KMS-11 (cell line): ENCODE results near the gene LYZL1.

Experiments
- H2AFZ ChIP-seq: fragments of 200-600 bp; sonication (generic); 2 replicates; pipeline ENCODE4 v1.6.1; 2016; ENCODE audit warnings: antibody characterized with exemption, mixed run types, low read depth
- H3K27ac ChIP-seq: fragments of 200-600 bp; sonication (generic); 2 replicates; pipeline ENCODE4 v1.6.1; 2016; ENCODE audit warnings: mild to moderate bottlenecking, mixed run types
- H3K27me3 ChIP-seq: fragments of 200-600 bp; sonication (generic); 2 replicates; pipeline ENCODE4 v1.6.1; 2017; ENCODE audit warnings: mild to moderate bottlenecking, low read depth, mixed run types, moderate library complexity; ENCODE audit not compliant: insufficient read depth
- H3K36me3 ChIP-seq: fragments of 200-600 bp; sonication (generic); 2 replicates; pipeline ENCODE4 v1.6.1; 2017; ENCODE audit warnings: mild to moderate bottlenecking, mixed run types; ENCODE audit not compliant: insufficient read depth
- H3K4me1 ChIP-seq: fragments of 200-600 bp; sonication (generic); 2 replicates; pipeline ENCODE4 v1.6.1; 2016; ENCODE audit warnings: mild to moderate bottlenecking, low read depth, mixed run types; ENCODE audit not compliant: poor library complexity, severe bottlenecking
- H3K4me2 ChIP-seq: fragments of 200-600 bp; sonication (generic); 2 replicates; pipeline ENCODE4 v1.7.0; 2016; ENCODE audit warnings: mild to moderate bottlenecking, mixed run types
- H3K4me3 ChIP-seq: fragments of 200-600 bp; sonication (generic); IDR thresholded peaks from 2 replicates; pipeline ENCODE4 v1.6.1; 2017; ENCODE audit warnings: low read depth, low read length, mixed read lengths; ENCODE audit not compliant: insufficient read depth
- H3K79me2 ChIP-seq: fragments of 200-600 bp; sonication (generic); 2 replicates; pipeline ENCODE4 v1.6.1; 2016; ENCODE audit warnings: low read depth, mixed run types; ENCODE audit not compliant: insufficient read depth
- H3K9ac ChIP-seq: fragments of 200-600 bp; sonication (generic); 2 replicates; pipeline ENCODE4 v1.6.1; 2016; ENCODE audit warnings: mild to moderate bottlenecking, mixed run types
- H4K20me1 ChIP-seq: fragments of 200-600 bp; sonication (generic); 2 replicates; pipeline ENCODE4 v1.6.1; 2016; ENCODE audit warnings: mild to moderate bottlenecking, mixed run types; ENCODE audit not compliant: insufficient read depth
- TF ChIP-seq, protein P1 (sequence below): fragments of 200-600 bp; sonication (generic); conservative IDR thresholded peaks from 2 replicates; pipeline ENCODE4 v1.6.1; 2017; ENCODE audit warnings: low read depth, mild to moderate bottlenecking, antibody characterized with exemption, low read length, moderate library complexity, mixed read lengths

Gene LYZL1

DNA sequence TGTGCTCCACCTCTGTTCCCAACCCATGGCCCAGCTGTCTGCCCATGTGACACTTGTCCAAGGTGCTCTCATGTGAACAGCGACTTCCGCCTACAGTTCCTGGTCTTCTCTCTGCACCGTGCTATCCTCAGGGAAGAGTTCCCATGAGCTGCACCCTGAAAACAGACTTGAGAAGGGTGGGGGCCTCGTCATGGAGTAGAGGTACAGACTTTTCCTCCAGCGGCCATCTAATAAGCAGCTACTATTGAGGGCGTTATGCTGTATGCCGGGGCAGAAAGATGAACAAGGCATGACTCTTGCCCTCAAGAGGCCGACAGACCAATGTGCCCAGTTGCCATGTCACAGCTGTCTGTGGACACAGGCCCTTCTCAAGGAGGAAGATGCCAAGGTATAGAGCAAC, 25.4 kb upstream of the LYZL1 start:
- no peak overlapping the region for H3K4me2 ChIP-seq
- H4K20me1 ChIP-seq, result no peaks in the 10 kb centered on the region
- H2AFZ ChIP-seq, result no peak overlapping the region
- H3K4me1 ChIP-seq, result no peaks in the 10 kb centered on the region
- H3K36me3 ChIP-seq, result no peaks in the 10 kb centered on the region
- no peaks in the 10 kb centered on the region for H3K27me3 ChIP-seq
- H3K79me2 ChIP-seq, result no peaks in the 10 kb centered on the region
- H3K4me3 ChIP-seq, result no peak overlapping the region
- TF ChIP-seq, protein P1, sequence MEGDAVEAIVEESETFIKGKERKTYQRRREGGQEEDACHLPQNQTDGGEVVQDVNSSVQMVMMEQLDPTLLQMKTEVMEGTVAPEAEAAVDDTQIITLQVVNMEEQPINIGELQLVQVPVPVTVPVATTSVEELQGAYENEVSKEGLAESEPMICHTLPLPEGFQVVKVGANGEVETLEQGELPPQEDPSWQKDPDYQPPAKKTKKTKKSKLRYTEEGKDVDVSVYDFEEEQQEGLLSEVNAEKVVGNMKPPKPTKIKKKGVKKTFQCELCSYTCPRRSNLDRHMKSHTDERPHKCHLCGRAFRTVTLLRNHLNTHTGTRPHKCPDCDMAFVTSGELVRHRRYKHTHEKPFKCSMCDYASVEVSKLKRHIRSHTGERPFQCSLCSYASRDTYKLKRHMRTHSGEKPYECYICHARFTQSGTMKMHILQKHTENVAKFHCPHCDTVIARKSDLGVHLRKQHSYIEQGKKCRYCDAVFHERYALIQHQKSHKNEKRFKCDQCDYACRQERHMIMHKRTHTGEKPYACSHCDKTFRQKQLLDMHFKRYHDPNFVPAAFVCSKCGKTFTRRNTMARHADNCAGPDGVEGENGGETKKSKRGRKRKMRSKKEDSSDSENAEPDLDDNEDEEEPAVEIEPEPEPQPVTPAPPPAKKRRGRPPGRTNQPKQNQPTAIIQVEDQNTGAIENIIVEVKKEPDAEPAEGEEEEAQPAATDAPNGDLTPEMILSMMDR, result no peak
- no peak overlapping the region for H3K27ac ChIP-seq
- no peak overlapping the region for H3K9ac ChIP-seq

DNA sequence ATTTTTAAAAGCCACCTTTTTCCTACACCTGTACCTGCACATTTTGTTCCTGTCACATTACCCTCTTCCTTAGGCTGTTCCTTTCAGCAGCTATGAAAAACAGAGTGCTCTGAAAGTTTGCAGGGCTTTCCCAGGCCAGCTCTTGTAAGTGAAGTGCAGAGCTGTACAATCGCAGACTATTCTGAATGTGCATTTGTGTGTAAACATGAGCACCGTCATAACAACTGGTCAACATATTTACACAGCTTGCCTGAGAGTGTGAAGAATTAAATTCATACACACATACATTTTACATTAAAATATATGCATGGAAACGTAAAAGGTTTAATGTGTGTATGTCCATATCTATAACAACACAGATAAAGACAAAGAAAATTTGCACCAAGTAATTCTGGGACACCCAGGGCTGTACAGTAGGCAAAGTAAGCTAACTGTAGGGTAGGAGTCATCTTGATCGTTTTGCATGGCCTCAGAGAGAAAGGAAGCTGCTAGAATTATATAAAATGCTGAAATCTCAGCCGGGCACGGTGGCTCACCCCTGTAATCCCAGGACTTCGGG, 23.6 kb upstream of the LYZL1 start:
- no peak overlapping the region for H2AFZ ChIP-seq
- H3K4me3 ChIP-seq, result no peak overlapping the region
- H3K9ac ChIP-seq, result no peak overlapping the region
- H3K36me3 ChIP-seq, result no peaks in the 10 kb centered on the region
- H4K20me1 ChIP-seq, result no peaks in the 10 kb centered on the region
- no peaks in the 10 kb centered on the region for H3K27me3 ChIP-seq
- TF ChIP-seq, protein P1, result no peak
- H3K79me2 ChIP-seq, result no peaks in the 10 kb centered on the region
- H3K4me1 ChIP-seq, result no peaks in the 10 kb centered on the region
- no peak overlapping the region for H3K27ac ChIP-seq
- no peak overlapping the region for H3K4me2 ChIP-seq

DNA sequence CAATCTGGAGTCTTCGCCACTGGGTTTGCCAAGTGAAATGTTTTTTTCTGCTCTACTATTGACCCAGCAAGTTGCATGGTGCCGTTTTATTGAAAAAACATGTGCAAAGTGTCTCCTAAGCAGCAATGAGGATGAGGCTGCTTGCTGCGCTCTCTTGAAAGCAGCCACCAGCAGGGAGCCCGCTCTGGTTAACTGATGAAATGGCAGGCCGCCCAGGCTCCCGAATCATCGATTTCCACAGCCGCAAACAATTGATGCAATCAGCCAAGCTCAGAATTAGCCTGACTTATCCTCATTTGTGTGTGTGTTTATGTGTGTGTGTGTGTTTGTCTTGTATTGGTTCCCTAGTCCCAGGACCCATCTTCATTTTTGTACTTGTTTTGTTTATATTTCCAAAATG, 22.2 kb upstream of the LYZL1 start:
- H4K20me1 ChIP-seq, result no peaks in the 10 kb centered on the region
- H2AFZ ChIP-seq, result no peak overlapping the region
- H3K27me3 ChIP-seq, result no peaks in the 10 kb centered on the region
- no peak overlapping the region for H3K4me2 ChIP-seq
- no peak overlapping the region for H3K9ac ChIP-seq
- no peak overlapping the region for H3K4me3 ChIP-seq
- H3K4me1 ChIP-seq, result no peaks in the 10 kb centered on the region
- H3K36me3 ChIP-seq, result no peaks in the 10 kb centered on the region
- H3K27ac ChIP-seq, result no peak overlapping the region
- H3K79me2 ChIP-seq, result no peaks in the 10 kb centered on the region
- TF ChIP-seq, protein P1, result no peak

DNA sequence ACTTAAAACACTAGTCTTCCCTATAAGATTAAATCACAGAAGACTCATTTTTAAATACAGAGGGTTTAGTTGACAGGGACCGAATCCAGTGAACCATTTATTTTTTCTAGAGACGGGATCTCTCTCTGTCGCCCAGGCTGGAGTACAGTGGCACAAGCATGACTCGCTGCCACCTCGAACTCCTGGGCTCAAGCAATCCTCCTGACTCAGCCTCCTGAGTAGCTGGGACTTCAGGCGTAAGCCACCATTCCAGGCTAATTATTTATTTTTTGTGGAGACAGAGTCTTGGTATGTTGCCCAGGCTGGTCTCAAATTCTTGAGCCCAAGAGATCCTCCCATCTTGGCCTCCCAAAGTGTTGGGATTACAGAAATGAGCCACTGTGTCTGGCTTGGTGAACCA, 20.9 kb upstream of the LYZL1 start:
- Histone ChIP-seq H2AFZ (no peak overlapping the region), H3K36me3 (no peaks in the 10 kb centered on the region)
- TF ChIP-seq, protein P1, result no peak

More for the DNA sequence above, 20.9 kb upstream of the LYZL1 start:
- Histone ChIP-seq H3K9ac (no peak overlapping the region), H3K4me2 (no peak overlapping the region), H3K4me1 (no peaks in the 10 kb centered on the region), H3K4me3 (no peak overlapping the region), H3K27me3 (no peaks in the 10 kb centered on the region), H3K79me2 (no peaks in the 10 kb centered on the region), H3K27ac (no peak overlapping the region), H4K20me1 (no peaks in the 10 kb centered on the region)
